T-helper 17 cell (primary cell): Measurements from ENCODE around the gene RFC4. TPM values are rescaled to one million over a fixed set of nuclear protein-coding genes. Genes with fewer than 3 reads are reported as not detected.

Experiments used
- ATAC-seq: fragments of 150-1000 bp; cut with Tn5 transposase; 2 replicates; pipeline ENCODE4 v1.10.0; 2021; ENCODE audit warnings: mild to moderate bottlenecking, moderate library complexity
- DNase-seq, 3 donors: peaks; one replicate each; pipeline versions ENCODE4 v3.0.0 to v3.0.0-alpha.2; 2020 to 2021
- H3K9me3 ChIP-seq: one replicate; pipeline ENCODE4 v1.7.0; 2013; ENCODE audit warnings: low read length, mild to moderate bottlenecking; ENCODE audit not compliant: control insufficient read depth, poor library complexity, severe bottlenecking
- H3K27ac Mint-ChIP-seq: one replicate; pipeline ENCODE4 v1.8.0; 2022; ENCODE audit warnings: mild to moderate bottlenecking, moderate library complexity, mixed read lengths
- H3K27me3 Mint-ChIP-seq: one replicate; pipeline ENCODE4 v1.8.0; 2022; ENCODE audit warnings: mixed read lengths
- H3K36me3 Mint-ChIP-seq: one replicate; pipeline ENCODE4 v1.8.0; 2022; ENCODE audit warnings: low read depth, mixed read lengths
- H3K4me1 Mint-ChIP-seq: one replicate; pipeline ENCODE4 v1.8.0; 2022; ENCODE audit warnings: mild to moderate bottlenecking, mixed read lengths
- H3K4me3 Mint-ChIP-seq: one replicate; pipeline ENCODE4 v1.8.0; 2022; ENCODE audit warnings: mild to moderate bottlenecking, moderate library complexity, mixed read lengths
- total RNA-seq, 4 donors: library from RNA in 2 of 4; stranded (reverse) in 2 of 4; gene quantifications; one replicate each; pipeline ENCODE4 v1.2.3 and lab custom pipeline; 2022 to 2026

RFC4 gene
- total RNA-seq, 2 donors from 2014 or later: 11.6 to 14.5 TPM

GRCh38 chr3:186742618-186743380 lies 63.5 kb downstream of the RFC4 start:
- H3K4me3 Mint-ChIP-seq: no peak overlapping the region

More at GRCh38 chr3:186742618-186743380, 63.5 kb downstream of the RFC4 start:
- ATAC-seq (no peak), DNase-seq (no peak)
- no peak overlapping the region for H3K27ac Mint-ChIP-seq
- peaks cover 4% of the 10 kb centered on the region for H3K36me3 Mint-ChIP-seq
- H3K4me1 Mint-ChIP-seq: peaks cover under 1% of the 10 kb centered on the region
- no peaks in the 10 kb centered on the region for H3K27me3 Mint-ChIP-seq
- H3K9me3 ChIP-seq: no peaks in the 10 kb centered on the region

Other genes starting within 250 kb of the RFC4 start
- 10 to 100 TPM; 12.9 to 14.2 TPM for gene TBCCD1, start 239.1 kb downstream of the RFC4 start, total RNA-seq
- gene DNAJB11, start 235.8 kb downstream of the RFC4 start, total RNA-seq: 100 to 1,000 TPM in 1 of 2 donors, 10 to 100 TPM in 1; 83.4 to 101 TPM
- not detected for gene AHSG, start 193.4 kb downstream of the RFC4 start, total RNA-seq
- not detected for gene FETUB, start 166.1 kb downstream of the RFC4 start, total RNA-seq
- not detected for gene HRG, start 140.5 kb downstream of the RFC4 start, total RNA-seq
- not detected for gene KNG1, start 89.1 kb downstream of the RFC4 start, total RNA-seq
- 100 to 1,000 TPM; 874 to 882 TPM for gene EIF4A2, start 22.9 kb downstream of the RFC4 start, total RNA-seq
- not detected for gene ADIPOQ, start 36.2 kb upstream of the RFC4 start, total RNA-seq
- gene ST6GAL1, start 124.0 kb upstream of the RFC4 start, total RNA-seq: 100 to 1,000 TPM; 109 to 134 TPM